ENCODE measurements around the gene MAP6.

MAP6 gene

GRCh38 chr11:75642402-75643113 lies 26.3 kb downstream of the MAP6 start:
- ATAC-seq (ENCODE audit: low read depth) (no peak), DNase-seq (ENCODE audit: low spot score) (no peak)
- TF ChIP-seq, protein P1, sequence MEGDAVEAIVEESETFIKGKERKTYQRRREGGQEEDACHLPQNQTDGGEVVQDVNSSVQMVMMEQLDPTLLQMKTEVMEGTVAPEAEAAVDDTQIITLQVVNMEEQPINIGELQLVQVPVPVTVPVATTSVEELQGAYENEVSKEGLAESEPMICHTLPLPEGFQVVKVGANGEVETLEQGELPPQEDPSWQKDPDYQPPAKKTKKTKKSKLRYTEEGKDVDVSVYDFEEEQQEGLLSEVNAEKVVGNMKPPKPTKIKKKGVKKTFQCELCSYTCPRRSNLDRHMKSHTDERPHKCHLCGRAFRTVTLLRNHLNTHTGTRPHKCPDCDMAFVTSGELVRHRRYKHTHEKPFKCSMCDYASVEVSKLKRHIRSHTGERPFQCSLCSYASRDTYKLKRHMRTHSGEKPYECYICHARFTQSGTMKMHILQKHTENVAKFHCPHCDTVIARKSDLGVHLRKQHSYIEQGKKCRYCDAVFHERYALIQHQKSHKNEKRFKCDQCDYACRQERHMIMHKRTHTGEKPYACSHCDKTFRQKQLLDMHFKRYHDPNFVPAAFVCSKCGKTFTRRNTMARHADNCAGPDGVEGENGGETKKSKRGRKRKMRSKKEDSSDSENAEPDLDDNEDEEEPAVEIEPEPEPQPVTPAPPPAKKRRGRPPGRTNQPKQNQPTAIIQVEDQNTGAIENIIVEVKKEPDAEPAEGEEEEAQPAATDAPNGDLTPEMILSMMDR (IDR thresholded peaks at IDR 0.05; ENCODE audit: poor library complexity, severe bottlenecking): no peak
- Histone ChIP-seq H3K27ac (ENCODE audit: poor library complexity, severe bottlenecking) (no peak overlapping the region), H3K27me3 (ENCODE audit: insufficient read depth, poor library complexity, severe bottlenecking) (no peaks in the 10 kb centered on the region), H3K9me3 (ENCODE audit: severe bottlenecking) (no peaks in the 10 kb centered on the region), H3K4me3 (ENCODE audit: severe bottlenecking) (no peak overlapping the region), H3K4me1 (ENCODE audit: insufficient read depth, poor library complexity, severe bottlenecking) (no peaks in the 10 kb centered on the region), H3K36me3 (ENCODE audit: low read depth) (no peaks in the 10 kb centered on the region)

- DNase-seq (ENCODE audit: low spot score) (no peak), ATAC-seq (ENCODE audit: low read depth) (no peak)
Observed at GRCh38 chr11:75639762-75640181, 29.1 kb downstream of the MAP6 start.

GRCh38 chr11:75637998-75638397 lies 30.8 kb downstream of the MAP6 start:
- TF ChIP-seq, protein P1 (IDR thresholded peaks at IDR 0.05; ENCODE audit: poor library complexity, severe bottlenecking): no peak
- Histone ChIP-seq H3K36me3 (ENCODE audit: low read depth) (no peaks in the 10 kb centered on the region), H3K4me1 (ENCODE audit: insufficient read depth, poor library complexity, severe bottlenecking) (peaks cover 9% of the 10 kb centered on the region), H3K9me3 (ENCODE audit: severe bottlenecking) (no peaks in the 10 kb centered on the region), H3K27me3 (ENCODE audit: insufficient read depth, poor library complexity, severe bottlenecking) (no peaks in the 10 kb centered on the region), H3K4me3 (ENCODE audit: severe bottlenecking) (no peak overlapping the region), H3K27ac (ENCODE audit: poor library complexity, severe bottlenecking) (no peak overlapping the region)
- no peak for ATAC-seq (ENCODE audit: low read depth)
- DNase-seq (ENCODE audit: low spot score): no peak

More at GRCh38 chr11:75639762-75640181, 29.1 kb downstream of the MAP6 start:
- H3K27me3 ChIP-seq (ENCODE audit: insufficient read depth, poor library complexity, severe bottlenecking): no peaks in the 10 kb centered on the region
- TF ChIP-seq, protein P1 (IDR thresholded peaks at IDR 0.05; ENCODE audit: poor library complexity, severe bottlenecking): no peak
- H3K27ac ChIP-seq (ENCODE audit: poor library complexity, severe bottlenecking): no peak overlapping the region
- H3K36me3 ChIP-seq (ENCODE audit: low read depth): no peaks in the 10 kb centered on the region
- peaks cover 8% of the 10 kb centered on the region for H3K4me1 ChIP-seq (ENCODE audit: insufficient read depth, poor library complexity, severe bottlenecking)
- no peaks in the 10 kb centered on the region for H3K9me3 ChIP-seq (ENCODE audit: severe bottlenecking)
- H3K4me3 ChIP-seq (ENCODE audit: severe bottlenecking): no peak overlapping the region

DNA sequence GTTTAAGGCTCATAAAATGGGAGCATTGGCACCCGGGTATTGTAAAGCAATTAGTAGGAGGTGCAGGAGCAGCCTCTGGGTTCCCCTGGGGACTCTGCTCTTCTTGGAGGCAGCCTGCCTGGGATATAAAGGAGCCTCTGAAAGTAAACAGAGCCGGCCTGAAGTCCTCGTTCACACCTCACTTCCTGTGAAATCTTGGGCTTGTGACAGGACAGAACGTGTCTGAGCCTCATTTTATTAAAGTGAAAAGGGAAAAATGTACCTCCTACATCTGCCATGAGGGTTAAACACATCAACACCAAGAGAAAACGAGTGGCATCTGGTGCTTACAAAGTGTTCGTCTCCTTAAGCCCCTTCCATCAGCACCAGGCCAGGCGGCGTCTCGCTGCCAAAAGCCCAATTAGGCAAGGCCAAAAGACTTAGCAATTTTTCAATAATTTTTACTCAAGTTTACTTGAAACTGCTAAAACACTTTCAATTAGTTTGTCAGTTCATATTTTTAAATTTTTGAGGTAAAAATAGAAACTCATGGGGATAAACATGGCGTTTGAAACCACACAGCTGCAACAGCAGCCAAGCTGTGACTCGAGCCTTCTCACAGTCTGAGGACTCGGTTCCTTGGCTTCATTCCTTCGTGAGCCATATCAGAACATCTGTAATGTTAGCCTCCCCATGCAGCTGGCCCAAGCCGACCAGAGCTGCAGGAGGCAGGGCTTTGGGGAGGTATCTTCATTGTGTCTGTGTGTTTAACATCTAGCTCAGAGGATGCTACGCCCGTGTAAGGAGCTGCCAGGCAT lies 33.6 kb downstream of the MAP6 start:
- Histone ChIP-seq H3K27ac (ENCODE audit: poor library complexity, severe bottlenecking) (no peak overlapping the region), H3K9me3 (ENCODE audit: severe bottlenecking) (no peaks in the 10 kb centered on the region), H3K4me3 (ENCODE audit: severe bottlenecking) (no peak overlapping the region), H3K27me3 (ENCODE audit: insufficient read depth, poor library complexity, severe bottlenecking) (no peaks in the 10 kb centered on the region), H3K36me3 (ENCODE audit: low read depth) (no peaks in the 10 kb centered on the region), H3K4me1 (ENCODE audit: insufficient read depth, poor library complexity, severe bottlenecking) (peaks cover 9% of the 10 kb centered on the region)
- DNase-seq (ENCODE audit: low spot score) (no peak), ATAC-seq (ENCODE audit: low read depth) (no peak; the same call in 2 of the 3 replicates)
- TF ChIP-seq, protein P1 (IDR thresholded peaks at IDR 0.05; ENCODE audit: poor library complexity, severe bottlenecking): no peak
